GM18498 (cell line): ENCODE data around the gene IFNA17.
A peak's percentile ranks its signal among the peaks of the same experiment; 100 is the strongest.
"Not testable (repeated sequence)": the region's sequence is repeated elsewhere in the genome, so short reads cannot be mapped to it uniquely, and the experiment has no call there.

Experiments
- ATAC-seq: cut with Tn5 transposase; IDR thresholded peaks from one replicate; pipeline ENCODE4 v1.9.1; 2021; ENCODE audit warnings: mild to moderate bottlenecking, moderate library complexity; ENCODE audit not compliant: unreplicated experiment

Gene IFNA17

GRCh38 chr9:21228122-21228521 is at the start of gene IFNA17:
TSS of gene IFNA17 (minus strand) at chr9:21228222. CDS start at chr9:21228173, 49 bp downstream.
- no peak for ATAC-seq

GRCh38 chr9:21268347-21268657 is 40.3 kb upstream of the IFNA17 start:
- no peak for ATAC-seq

- ATAC-seq: peak; percentile 78
Observed at GRCh38 chr9:21267485-21268346, 39.7 kb upstream of the IFNA17 start.

DNA sequence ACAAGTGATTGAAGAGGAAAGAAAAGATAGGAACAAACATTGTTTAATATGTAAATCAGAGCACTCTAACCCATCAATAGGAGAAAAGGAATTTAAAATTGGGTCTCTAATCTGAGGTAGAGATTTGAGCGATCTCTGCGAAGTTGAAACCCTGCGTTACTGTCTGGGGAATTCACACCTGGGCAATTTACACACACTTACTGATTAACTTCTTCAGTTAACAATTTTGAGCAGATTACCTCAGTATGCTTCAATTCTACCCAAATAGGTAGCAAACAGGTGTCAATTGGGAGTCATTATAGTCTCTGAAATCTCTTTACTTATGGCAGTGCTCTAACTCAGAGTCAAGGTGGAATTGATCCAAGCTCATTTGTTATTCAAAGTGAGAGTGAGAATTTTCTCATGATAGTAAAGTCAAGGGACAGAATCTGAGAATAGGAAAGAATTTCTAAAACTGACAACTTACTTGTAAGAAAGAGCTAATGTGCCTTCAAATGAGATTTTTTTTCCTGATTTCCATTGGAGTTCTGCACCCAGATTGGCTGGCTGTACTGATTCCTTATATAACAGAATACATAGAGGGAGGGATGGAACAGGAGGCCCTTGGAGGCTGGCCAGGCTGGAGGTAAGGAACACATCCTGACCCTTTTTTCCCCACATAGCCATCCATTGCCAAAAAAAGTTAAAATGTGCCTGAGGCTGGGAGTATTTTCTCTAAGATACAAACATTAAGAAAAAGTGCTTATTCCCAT is 38.9 kb upstream of the IFNA17 start:
- no peak for ATAC-seq

DNA sequence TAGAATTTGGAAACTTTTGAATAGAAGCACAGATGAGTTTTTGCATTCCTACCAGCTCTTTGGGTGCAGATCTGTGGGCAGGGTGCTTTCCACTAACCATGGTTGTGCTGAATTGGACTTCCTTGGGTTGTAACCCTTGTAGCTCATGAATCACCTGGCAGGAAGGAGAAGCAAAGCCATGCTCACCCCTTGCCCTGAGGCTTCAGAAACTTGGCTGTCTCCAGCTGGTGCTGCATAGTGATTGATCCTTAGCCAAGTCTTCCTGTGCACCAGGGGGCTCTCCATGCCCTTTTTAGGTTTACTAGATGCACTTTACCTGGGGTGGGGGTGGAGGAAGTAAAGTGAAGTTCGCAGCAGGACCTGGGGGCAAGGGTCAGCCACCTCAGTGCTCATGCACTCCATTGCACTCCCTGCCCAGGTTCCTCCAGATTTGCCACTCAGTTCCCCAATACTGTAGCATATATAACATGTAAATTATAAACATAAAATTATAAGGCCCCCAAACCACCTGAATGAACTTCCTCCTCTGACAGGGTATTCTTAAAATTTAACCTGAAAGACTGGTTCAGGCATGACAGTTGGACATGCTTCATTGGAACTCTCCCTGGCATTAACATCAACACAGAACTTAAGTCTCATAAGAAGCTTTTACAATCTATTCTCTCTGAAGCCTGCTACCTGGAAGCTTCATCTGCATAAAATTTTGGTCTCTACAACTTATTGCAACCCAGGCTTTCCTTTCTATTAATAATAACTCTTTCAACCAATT is 37.6 kb upstream of the IFNA17 start:
- ATAC-seq: peak; percentile 57

DNA sequence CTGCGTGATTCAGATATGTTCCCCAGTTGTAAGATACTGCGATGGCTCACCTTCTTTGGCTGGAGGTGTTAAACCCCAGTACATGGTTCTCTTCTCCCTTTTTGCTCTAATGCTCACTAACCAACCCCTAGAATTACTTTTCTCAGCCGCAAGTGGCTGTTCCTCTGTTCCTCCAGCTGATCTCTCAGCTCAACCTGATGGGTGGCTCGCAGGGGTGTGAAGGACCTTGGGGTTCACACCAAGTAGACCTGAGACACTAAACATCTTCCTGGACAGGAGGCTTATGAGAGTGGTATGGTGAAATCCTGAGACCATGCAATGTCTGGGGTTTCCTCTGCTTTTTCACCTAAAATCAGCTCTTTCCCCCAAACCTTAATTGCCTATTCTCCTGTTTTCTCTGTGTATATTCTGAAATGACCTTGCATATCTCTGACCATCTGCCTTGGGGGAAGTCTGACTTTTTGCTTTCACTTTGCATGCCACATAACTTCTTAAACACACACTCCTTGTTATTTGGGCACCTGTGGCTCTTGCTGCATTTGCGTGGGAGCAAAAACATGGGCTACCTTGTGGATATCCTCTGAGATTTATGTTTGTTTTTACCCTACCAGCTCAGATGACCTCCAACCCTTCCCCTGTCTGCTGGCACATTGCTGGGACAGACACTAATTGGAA is 27.7 kb upstream of the IFNA17 start:
- ATAC-seq: peak; percentile 39

GRCh38 chr9:21252721-21253547 is 24.9 kb upstream of the IFNA17 start:
- peak; percentile 87 for ATAC-seq

- ATAC-seq: no peak
Observed at GRCh38 chr9:21251638-21252037, 23.6 kb upstream of the IFNA17 start.

DNA sequence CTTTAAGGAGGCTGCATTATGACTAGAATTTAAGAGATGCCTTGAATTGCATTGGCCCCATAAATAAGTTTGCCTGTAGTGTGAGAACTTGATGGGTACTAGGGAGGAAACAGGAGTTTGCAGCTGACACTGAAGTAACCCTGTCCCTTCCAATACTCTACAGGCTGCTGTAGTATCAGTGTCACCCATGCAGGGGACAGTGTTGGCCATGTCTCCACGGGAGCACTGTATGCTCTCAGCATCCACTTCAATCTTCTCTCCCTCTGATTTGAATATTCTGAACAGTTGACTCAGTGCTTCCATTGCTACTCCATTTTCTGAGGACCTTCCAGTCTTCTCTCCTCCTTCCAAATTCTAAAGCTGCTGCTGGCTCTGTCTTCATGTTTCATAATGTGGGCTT is 23.2 kb upstream of the IFNA17 start:
- ATAC-seq: no peak

- peak; percentile 59 for ATAC-seq
Observed at GRCh38 chr9:21244836-21245235, 16.8 kb upstream of the IFNA17 start.

DNA sequence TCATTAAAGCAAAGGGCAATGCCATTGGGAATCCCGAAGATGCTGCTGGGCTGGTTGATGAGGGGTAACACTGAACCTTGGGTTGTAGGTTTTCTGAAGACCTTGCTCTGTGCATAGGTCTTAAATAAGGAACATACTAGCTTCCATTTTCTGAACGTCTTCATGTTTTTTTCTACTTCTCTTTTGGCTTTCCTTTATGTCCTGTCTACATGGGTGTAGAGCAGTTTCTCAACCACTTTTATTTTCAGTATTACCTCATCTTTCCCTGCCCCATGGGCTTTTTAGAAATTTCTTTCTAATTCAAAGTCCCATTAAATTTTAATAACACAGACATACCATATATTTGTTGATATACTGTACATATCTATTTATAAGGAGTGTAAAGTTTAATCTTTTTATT is 11.9 kb upstream of the IFNA17 start, which contains the start of gene IFNA14:
Gene IFNA14, minus strand, starts transcription at position 95 of the 400 bp plus-strand sequence. Its CDS starts 70 bp downstream, at position 25.
- ATAC-seq: no peak

DNA sequence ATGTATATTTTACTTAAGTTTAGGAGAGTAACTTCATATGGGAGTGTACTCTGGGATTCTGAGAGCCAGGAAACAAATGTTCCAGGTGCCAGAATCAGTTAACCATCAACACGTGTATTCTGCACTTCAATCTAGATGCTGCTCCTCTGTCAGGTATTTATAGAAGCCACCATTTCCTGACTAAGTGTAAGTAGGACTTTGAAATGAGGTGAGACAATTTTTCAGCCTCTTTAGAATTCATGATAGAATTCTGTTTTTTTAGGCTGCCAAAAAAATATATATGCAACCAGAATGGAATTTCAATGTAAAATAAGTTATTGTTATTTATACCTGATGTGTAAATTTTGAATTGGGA is 8.3 kb upstream of the IFNA17 start:
- not testable (repeated sequence) for ATAC-seq

DNA sequence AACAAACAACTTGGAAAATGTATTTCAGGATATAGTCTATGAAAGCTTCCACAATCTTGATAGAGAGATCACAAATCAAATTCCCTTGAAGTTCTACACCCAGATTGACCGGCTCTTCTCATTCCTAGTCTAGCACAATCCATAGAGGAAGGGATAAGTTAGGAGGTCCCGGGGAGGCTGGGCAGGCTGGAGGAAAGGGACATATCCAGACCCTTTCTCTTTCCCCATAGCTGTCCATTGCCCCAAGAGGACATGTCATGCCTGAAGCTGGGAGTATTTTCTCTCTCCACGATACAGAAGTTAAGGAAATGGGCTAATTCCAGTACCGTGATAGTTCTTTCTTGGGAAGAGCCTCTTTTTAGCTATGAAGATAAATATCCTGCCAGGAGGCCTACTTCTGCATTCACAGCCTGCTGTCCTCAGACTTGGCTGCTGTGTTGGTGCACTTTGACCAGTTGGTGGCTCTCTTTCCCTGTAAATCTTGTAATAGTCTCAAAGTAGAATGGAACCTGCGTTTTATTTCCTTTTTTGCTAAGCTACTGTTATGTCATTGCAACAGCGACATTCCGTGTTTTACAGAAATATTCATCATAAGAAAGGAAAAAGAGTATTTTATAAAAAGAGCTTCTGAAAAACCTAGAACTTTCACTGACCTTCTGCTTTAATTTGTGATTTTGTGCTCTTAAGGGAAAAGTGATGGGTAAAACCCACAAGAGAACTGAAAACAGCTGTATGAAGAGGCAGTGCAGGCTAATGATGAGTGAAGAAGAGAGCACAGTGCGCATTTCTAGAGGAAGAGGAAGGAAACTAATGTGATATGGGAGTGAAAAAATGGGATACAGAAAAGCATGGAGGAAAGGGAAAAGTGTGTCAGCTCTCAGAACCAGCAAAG is 7.7 kb upstream of the IFNA17 start:
- ATAC-seq: peak; percentile 88

GRCh38 chr9:21234153-21234687 is 6.2 kb upstream of the IFNA17 start:
- no peak for ATAC-seq

DNA sequence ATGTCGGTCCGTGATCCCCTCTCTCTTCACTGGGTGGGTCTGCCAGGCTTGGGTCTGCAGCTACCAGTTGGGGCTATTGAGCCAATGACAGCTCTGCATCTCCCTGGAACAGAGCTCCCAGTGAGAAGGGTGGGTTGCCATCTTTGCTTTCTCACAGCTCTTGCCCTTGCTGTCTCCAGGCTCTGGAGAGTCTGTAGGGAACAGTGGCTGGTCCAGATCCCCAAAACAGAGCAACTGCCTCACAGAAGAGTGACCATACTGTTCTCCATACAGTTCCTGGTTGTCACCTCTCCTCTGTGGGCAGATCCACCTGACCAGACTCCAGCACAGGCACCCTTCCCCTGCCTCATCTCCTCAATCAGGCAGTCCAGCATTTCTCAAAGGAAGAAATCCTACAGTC is 5.2 kb upstream of the IFNA17 start:
- ATAC-seq: no peak

- ATAC-seq: not testable (repeated sequence)
Observed at GRCh38 chr9:21217211-21217610, 10.8 kb downstream of the IFNA17 start, which contains the start of gene IFNA16. TSS of gene IFNA16 (minus strand) at chr9:21217311. CDS start at chr9:21217305, 6 bp downstream.

DNA sequence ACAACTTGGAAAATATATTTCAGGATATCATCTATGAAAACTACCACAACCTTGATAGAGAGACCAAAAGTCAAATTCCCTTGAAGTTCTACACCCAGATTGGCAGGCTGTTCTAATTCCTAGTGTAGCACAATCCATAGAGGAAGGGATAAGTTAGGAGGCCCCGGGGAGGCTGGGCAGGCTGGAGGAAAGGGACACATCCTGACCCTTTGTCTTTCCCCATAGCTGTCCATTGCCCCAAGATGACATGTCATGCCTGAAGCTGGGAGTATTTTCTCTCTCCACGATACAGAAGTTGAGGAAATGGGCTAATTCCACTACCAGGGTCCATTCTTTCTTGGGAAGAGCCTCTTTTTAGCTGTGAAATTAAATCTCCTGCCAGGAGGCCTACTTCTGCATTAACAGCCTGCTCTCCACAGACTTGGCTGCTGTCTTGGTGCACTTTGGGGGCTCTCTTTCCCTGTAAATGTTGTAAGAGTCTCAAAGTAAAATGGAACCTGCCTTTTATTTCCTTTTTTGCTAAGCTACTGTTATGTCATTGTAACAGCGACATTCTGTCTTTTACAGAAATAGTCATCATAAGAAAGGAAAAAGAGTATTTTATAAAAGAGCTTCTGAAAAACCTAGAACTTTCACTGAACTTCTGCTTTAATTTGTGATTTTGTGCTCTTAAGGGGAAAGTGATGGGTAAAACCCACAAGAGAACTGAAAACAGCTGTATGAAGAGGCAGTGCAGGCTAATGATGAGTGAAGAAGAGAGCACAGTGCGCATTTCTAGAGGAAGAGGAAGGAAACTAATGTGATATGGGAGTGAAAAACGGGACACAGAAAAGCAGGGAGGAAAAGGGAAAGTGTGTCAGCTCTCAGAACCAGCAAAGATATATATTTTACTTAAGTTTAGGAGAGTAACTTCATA is 14.4 kb downstream of the IFNA17 start:
- ATAC-seq: peak; percentile 72
